HUES6 (cell line): Measurements from ENCODE around the gene MPZL2.

Source experiments
- H3K27ac ChIP-seq: 2 replicates; pipeline ENCODE4 v1.7.0; 2013; ENCODE audit warnings: low read depth, mild to moderate bottlenecking, low read length, inconsistent platforms
- H3K27me3 ChIP-seq: 2 replicates; pipeline ENCODE4 v1.6.1; 2013; ENCODE audit warnings: low read length; ENCODE audit not compliant: control insufficient read depth, insufficient read depth
- H3K36me3 ChIP-seq: 2 replicates; pipeline ENCODE4 v1.6.1; 2013; ENCODE audit warnings: low read length; ENCODE audit not compliant: control insufficient read depth, insufficient read depth
- H3K4me1 ChIP-seq: 2 replicates; pipeline ENCODE4 v1.6.1; 2013; ENCODE audit warnings: low read length; ENCODE audit not compliant: control insufficient read depth, insufficient read depth
- H3K4me3 ChIP-seq: 2 replicates; pipeline ENCODE4 v1.5.1; 2013; ENCODE audit warnings: low read depth, low read length
- H3K9ac ChIP-seq: one replicate; pipeline ENCODE4 v1.6.1; 2013; ENCODE audit warnings: mild to moderate bottlenecking, low read length
- H3K9me3 ChIP-seq: 2 replicates; pipeline ENCODE4 v1.6.1; 2013; ENCODE audit warnings: low read depth, low read length; ENCODE audit not compliant: control insufficient read depth, insufficient read depth

MPZL2 gene

DNA sequence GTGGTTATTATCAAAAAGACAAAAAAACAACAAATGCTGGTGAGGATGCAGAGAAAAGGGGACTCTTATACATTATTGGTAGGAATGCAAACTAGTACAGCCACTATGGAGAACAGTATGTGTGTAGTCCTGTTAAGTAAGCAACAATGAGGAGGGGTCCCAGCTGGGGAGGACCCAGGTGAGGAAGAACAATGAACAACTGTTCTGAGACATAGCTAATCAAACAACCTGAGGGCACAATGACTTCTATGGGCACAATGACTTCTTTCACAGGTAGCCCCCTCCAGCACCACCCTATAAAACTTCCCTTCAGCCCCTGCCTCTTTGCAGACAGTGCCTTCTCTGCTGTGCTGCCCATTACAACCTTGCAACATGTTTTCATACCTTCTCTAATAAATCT is 44.9 kb downstream of the MPZL2 start:
- Histone ChIP-seq H3K27me3 (no peaks in the 10 kb centered on the region), H3K27ac (no peak overlapping the region), H3K4me1 (peaks cover 8% of the 10 kb centered on the region), H3K36me3 (no peaks in the 10 kb centered on the region), H3K9me3 (peaks cover 3% of the 10 kb centered on the region; the same call in 1 of the 2 replicates), H3K4me3 (no peak overlapping the region), H3K9ac (no peak overlapping the region)

DNA sequence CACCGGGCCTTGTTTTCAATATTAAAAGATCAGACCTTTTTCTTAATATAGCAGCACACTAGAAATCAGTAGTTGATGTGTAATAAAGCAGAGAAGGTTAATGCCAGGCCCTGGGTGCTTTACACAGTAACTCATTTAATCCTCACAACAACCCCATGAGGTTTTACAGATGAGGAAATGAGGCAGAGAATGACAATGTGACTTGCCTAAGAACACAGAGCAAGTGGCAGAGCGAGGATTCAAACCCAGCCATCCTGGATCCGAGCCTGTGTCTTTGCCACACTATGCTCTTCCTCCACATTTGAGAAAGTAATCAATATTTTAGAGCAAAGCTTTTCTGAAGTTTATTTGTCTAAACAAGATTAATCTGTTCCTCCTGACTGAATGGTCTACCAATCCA is 46.5 kb downstream of the MPZL2 start:
- Histone ChIP-seq H3K27me3 (no peaks in the 10 kb centered on the region), H3K4me1 (peaks cover 24% of the 10 kb centered on the region), H3K27ac (no peak overlapping the region), H3K9ac (no peak overlapping the region), H3K9me3 (peaks cover 3% of the 10 kb centered on the region; the same call in 1 of the 2 replicates), H3K4me3 (no peak overlapping the region), H3K36me3 (no peaks in the 10 kb centered on the region)

DNA sequence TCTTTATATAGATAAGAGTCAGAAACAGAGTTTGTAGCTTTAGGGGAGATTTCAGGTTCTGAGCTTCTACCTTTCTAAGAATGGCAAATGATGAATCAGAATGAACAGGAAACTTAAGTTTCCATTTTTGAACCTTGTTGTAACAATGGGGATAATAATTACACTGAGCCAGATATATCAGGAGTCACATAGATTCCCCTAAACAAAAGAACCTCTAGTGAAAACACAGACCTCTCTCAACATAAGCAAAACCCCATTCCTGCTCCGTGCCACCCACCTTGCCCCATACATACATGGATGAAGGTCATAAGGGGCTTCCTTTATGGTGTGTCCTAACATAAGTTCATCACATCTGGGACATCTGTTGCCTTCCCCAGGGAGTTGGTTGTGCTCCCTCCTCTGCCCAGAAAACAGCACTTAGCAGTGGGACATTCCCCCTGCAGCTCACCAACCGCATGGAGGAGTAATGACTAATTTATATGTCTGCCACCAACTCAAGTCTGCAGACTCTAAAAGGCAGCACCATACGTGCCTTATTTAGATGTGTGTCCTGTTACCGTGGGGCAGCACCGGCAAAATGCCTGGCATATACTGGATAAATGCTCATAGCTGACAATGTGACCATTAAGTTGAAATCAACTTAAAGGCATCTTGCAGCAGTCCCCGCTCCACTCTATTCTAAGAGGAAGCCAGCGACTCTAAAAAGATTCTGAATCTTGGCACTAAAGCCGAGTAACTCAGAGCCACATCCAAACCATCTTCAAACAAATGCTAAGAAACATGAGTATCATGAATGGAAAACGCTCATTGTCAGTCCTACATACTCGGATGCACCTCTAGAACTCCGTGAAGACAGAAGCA is 47.2 kb downstream of the MPZL2 start:
- no peak overlapping the region for H3K4me3 ChIP-seq
- H3K27ac ChIP-seq = no peak overlapping the region
- no peaks in the 10 kb centered on the region for H3K27me3 ChIP-seq
- peaks cover 31% of the 10 kb centered on the region for H3K4me1 ChIP-seq
- H3K9me3 ChIP-seq = peaks cover 3% of the 10 kb centered on the region; the same call in 1 of the 2 replicates
- no peaks in the 10 kb centered on the region for H3K36me3 ChIP-seq
- no peak overlapping the region for H3K9ac ChIP-seq

DNA sequence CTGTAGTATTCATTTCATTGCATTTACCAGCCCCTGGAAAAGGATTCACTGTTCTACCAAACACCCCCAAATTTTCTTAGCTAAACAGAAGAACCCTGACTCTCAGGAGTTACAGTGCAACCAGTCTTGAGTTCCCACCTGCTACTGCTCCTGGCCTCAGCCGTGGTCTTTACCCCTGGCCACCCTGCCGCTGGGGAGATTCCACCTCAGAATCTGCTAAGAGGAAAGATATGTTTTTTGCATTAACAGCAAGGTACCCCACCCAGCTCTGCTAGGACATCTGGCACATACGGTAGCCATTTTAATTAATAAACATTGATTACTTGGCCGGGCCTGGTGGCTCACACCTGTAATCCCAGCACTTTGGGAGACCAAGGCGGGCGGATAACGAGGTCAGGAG is 48.3 kb downstream of the MPZL2 start:
- Histone ChIP-seq H3K9me3 (peaks cover 3% of the 10 kb centered on the region; the same call in 1 of the 2 replicates), H3K9ac (no peak overlapping the region), H3K4me3 (no peak overlapping the region), H3K36me3 (no peaks in the 10 kb centered on the region), H3K27me3 (no peaks in the 10 kb centered on the region), H3K27ac (no peak overlapping the region), H3K4me1 (peaks cover 39% of the 10 kb centered on the region)

DNA sequence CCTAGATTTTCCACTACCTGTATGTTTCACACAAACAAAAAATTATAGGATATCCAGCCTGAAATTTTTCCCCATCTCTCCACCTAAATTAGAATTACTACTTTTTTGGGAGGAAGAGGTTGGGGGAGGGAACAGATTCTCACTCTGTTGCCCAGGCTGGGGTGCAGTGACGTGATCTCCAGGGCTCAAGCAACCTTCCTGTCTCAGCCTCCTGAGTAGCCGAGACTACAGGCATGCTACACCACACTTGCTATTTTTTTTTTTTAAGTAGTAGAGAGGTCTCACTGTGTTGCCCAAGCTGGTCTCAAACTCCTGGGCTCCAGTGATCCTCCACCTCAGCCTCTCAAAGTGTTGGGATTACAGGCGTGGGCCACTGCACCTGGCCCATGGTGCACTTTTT is 48.8 kb downstream of the MPZL2 start:
- H3K36me3 ChIP-seq = no peaks in the 10 kb centered on the region
- peaks cover 3% of the 10 kb centered on the region; the same call in 1 of the 2 replicates for H3K9me3 ChIP-seq
- peaks cover 44% of the 10 kb centered on the region for H3K4me1 ChIP-seq
- H3K4me3 ChIP-seq = no peak overlapping the region
- no peak overlapping the region for H3K9ac ChIP-seq
- no peaks in the 10 kb centered on the region for H3K27me3 ChIP-seq
- H3K27ac ChIP-seq = no peak overlapping the region

DNA sequence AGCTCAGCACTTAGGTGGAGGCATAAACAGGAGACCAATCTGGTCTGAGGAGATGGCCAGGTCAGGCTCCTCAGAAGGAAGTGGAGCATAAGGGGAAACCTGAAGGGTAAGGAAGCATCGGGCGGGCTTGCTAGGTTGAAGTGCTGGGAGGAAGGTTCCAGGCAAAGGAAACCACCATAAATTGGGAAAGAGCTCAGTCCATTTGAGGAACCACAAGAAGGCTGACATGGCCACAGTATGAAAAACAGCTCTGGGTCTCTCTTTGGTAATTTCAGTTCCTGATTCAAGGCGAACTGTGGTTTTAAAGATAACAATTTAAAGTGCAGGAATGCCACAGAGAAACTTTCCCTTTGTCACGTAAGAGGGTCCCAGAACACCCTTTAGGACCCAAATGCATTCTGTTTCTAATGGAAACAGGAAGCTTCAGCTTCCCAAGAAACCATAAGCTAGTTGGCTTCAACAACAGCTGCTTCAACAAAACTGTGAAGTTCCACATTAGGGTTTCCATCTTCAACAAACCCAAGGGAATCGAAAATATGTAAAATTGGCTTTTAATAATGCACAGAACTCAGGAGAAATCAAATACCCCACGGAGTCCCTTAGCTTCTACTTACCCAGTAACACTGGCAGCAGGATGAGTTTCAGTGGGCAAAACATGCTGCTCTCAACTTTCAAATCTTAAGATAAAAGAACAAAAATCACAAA is 49.7 kb downstream of the MPZL2 start:
- H3K36me3 ChIP-seq = no peaks in the 10 kb centered on the region
- no peaks in the 10 kb centered on the region for H3K27me3 ChIP-seq
- H3K9me3 ChIP-seq = no peaks in the 10 kb centered on the region
- H3K27ac ChIP-seq = no peak overlapping the region
- H3K4me3 ChIP-seq = no peak overlapping the region
- peaks cover 44% of the 10 kb centered on the region for H3K4me1 ChIP-seq
- H3K9ac ChIP-seq = no peak overlapping the region

DNA sequence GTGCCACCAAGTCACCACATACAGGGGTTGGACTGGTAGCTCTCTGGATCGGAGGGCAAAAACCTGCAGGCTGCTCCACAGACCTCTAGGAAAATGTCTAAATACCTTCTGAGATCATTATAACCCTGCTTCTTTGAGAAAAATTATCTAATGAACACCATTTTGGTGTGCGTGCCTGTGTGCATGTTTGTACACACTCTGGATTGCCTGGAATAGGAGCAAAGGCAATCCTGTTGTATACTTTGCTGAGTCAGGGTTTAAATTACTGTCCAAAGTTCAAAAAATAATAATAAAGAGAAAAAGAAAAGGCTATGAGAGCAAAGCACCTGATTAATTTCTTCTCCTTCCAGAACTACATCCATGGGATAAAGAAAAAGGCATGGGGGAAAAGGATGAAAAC is 50.3 kb downstream of the MPZL2 start:
- no peak overlapping the region for H3K27ac ChIP-seq
- H3K27me3 ChIP-seq = no peaks in the 10 kb centered on the region
- H3K9me3 ChIP-seq = no peaks in the 10 kb centered on the region
- no peaks in the 10 kb centered on the region for H3K36me3 ChIP-seq
- H3K4me3 ChIP-seq = no peak overlapping the region
- peaks cover 44% of the 10 kb centered on the region for H3K4me1 ChIP-seq
- no peak overlapping the region for H3K9ac ChIP-seq

DNA sequence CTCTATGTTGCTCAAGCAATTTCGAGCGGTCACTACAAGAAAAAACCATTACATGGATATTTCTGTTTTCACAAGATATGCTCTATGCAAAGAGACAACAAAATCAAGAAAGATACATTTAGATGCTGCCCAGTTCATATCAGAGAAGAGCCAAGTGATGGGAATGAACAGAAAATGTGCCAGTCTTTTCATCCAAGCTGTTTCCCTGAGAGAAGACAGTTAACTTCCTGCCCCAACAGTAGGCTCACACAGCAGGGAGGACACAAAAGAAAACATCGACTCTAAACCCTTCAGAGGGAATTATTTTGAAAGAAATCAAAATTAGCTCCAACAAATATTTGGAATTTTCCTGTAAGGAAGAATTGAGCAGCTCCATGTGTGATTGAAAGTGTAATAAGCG is 50.9 kb downstream of the MPZL2 start:
- H3K27ac ChIP-seq = no peak overlapping the region
- no peak overlapping the region for H3K4me3 ChIP-seq
- no peaks in the 10 kb centered on the region for H3K9me3 ChIP-seq
- no peaks in the 10 kb centered on the region for H3K27me3 ChIP-seq
- no peak overlapping the region for H3K9ac ChIP-seq
- H3K36me3 ChIP-seq = no peaks in the 10 kb centered on the region
- peaks cover 44% of the 10 kb centered on the region for H3K4me1 ChIP-seq

DNA sequence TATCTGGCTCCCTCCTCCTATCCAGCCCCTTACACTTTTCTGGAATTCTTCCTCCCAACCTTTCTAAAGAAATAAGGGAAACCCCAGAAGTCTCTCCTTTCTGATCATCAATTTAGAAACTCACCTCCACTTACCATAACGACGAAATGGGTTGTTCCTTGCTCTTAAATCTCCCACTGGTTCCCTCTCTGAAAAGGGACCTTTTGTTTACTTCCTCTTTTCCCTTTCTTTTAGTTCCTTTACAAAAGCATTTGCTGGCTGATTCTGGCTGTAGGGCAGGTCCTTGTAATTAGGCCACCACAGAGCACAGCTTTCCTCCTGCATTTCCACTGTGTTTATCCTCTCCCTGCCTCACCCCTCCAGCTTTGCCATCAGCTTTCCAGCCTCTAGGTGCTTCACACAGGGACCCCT is 51.3 kb downstream of the MPZL2 start:
- peaks cover 44% of the 10 kb centered on the region for H3K4me1 ChIP-seq
- no peak overlapping the region for H3K9ac ChIP-seq
- H3K9me3 ChIP-seq = no peaks in the 10 kb centered on the region
- H3K27me3 ChIP-seq = no peaks in the 10 kb centered on the region
- no peak overlapping the region for H3K27ac ChIP-seq
- H3K36me3 ChIP-seq = no peaks in the 10 kb centered on the region
- H3K4me3 ChIP-seq = no peak overlapping the region

DNA sequence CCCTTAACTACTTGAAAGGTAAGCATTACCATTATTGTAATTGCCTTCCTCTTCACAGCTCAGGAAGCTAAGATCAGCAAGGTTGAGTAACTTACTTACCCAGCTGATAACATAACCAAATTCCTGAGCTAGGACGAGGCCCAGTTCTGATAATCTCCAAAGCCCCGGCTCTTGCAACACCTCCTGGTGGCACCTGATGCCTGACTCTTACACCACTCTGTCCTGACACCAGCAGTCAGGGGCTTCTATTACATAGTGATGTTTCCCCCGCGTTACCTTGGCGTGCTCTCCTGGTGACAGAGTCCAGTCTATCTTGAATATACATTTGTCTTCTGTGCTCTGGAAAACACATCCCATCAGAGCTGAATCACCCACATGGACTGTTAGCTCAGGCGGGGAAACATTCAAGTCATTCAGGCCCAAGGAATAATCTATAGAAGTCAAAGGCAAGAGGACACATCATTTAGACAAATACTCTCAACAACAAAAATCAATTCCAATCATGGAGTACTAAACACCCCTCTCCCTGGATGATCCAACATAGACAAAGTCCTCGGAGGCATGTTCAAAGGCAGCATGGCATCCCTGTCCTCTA is 51.9 kb downstream of the MPZL2 start:
- Histone ChIP-seq H3K9me3 (no peaks in the 10 kb centered on the region), H3K27ac (no peak overlapping the region), H3K27me3 (no peaks in the 10 kb centered on the region), H3K36me3 (no peaks in the 10 kb centered on the region), H3K9ac (no peak overlapping the region), H3K4me3 (no peak overlapping the region), H3K4me1 (peaks cover 44% of the 10 kb centered on the region)

DNA sequence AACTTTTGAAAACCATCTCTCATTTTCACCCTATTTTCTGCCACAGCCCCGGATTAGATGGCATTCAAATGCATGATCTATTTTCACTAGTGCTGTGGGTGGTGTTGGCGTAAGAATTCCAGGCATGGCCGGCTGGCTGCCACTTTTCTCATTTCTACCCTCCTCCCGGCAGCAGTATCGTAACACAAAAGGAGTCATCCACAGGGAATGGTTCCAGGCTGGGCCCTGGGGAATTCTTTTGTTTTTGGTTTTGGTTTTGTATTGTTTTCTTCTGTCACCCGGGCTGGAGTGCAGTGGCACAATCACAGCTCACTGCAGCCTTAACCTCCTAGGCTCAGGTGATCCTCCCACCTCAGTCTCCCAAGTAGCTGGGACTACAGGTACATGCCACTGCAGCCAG is 53.1 kb downstream of the MPZL2 start:
- H3K9ac ChIP-seq = no peak overlapping the region
- no peaks in the 10 kb centered on the region for H3K27me3 ChIP-seq
- no peaks in the 10 kb centered on the region for H3K9me3 ChIP-seq
- peaks cover 44% of the 10 kb centered on the region for H3K4me1 ChIP-seq
- peak overlapping the region; percentile 1; the same call in 1 of the 2 replicates for H3K27ac ChIP-seq
- H3K36me3 ChIP-seq = no peaks in the 10 kb centered on the region
- no peak overlapping the region for H3K4me3 ChIP-seq
